HCT116 (cell line): ENCODE results near the gene TEAD3. TPM values are rescaled to one million over a fixed set of nuclear protein-coding genes. Genes with fewer than 3 reads are reported as not detected.

Source experiments
- ATAC-seq: fragments of 200-7000 bp; cut with Tn5 transposase; 2 replicates; pipeline ENCODE4 v1.9.1; 2020; ENCODE audit warnings: mild to moderate bottlenecking, moderate library complexity
- BruUV-seq: library from RNA; stranded (reverse); fragments of 400-500 nt; replicated peaks from 2 replicates; lab custom pipeline; 2021; lab: Mats Ljungman, UMichigan
- CTCF ChIA-PET: fragments of 300-600 bp; sonication (Branson Sonifier 250); formaldehyde crosslinking; loops from one replicate; lab custom pipeline; 2021; ENCODE audit warnings: antibody characterized with exemption; lab: Charles Lee
- POLR2A ChIA-PET: fragments of 300-600, 350-600 bp; sonication (Branson Sonifier 250); formaldehyde crosslinking; loops from one replicate; lab custom pipeline; 2021; ENCODE audit warnings: antibody characterized with exemption; lab: Charles Lee
- RAD21 ChIA-PET, 2 experiments: fragments of 300-600 bp; sonication (Branson Sonifier 250); formaldehyde crosslinking; loops; one replicate each; lab custom pipeline; 2023; ENCODE audit warnings: low total read pairs in 2 of 2; ENCODE audit not compliant: uncharacterized antibody in 2 of 2, unreplicated experiment in 2 of 2, low non-redundant PET in 1 of 2; lab: Charles Lee
- DNase-seq: peaks from one replicate; pipeline ENCODE4 v3.0.0-alpha.2; 2010; ENCODE audit warnings: low read depth, low spot score
- H2AFZ ChIP-seq: fragments of 200-600 bp; shearing (Covaris generic), sonication (generic); 2 replicates; pipeline ENCODE4 v1.6.1; 2017; ENCODE audit warnings: low read depth, mixed run types, mixed read lengths, antibody characterized with exemption, low read length; ENCODE audit not compliant: poor library complexity, severe bottlenecking
- H3K27ac ChIP-seq: 2 replicates; pipeline ENCODE4 v1.5.1; 2012; ENCODE audit warnings: low read depth, low read length
- H3K27me3 ChIP-seq: fragments of 200-600 bp; sonication (generic); 2 replicates; pipeline ENCODE4 v1.6.1; 2016; ENCODE audit warnings: mixed run types, low read length, mixed read lengths; ENCODE audit not compliant: insufficient read depth
- H3K36me3 ChIP-seq, 2 experiments: fragments of 200-500 bp in 1 of 2; fragments of 200-600 bp in 1 of 2; sonication (Bioruptor generic) in 1 of 2; sonication (generic) in 1 of 2; 2 replicates each; pipeline versions ENCODE4 v1.5.1 to v1.6.1; 2014 to 2016; ENCODE audit warnings: low read length in 2 of 2, inconsistent platforms in 1 of 2, mixed read lengths in 1 of 2, mixed run types in 1 of 2; ENCODE audit not compliant: insufficient read depth in 2 of 2, control insufficient read depth in 1 of 2
- H3K4me1 ChIP-seq, 2 experiments: fragments of 200-600 bp in 1 of 2; sonication (generic) in 1 of 2; 2 replicates each; pipeline versions ENCODE4 v1.5.1 to v1.6.1; 2012 to 2017; ENCODE audit warnings: low read length in 2 of 2, inconsistent platforms in 1 of 2, mild to moderate bottlenecking in 1 of 2, mixed read lengths in 1 of 2, mixed run types in 1 of 2, moderate library complexity in 1 of 2; ENCODE audit not compliant: insufficient read depth in 2 of 2, control insufficient read depth in 1 of 2
- H3K4me2 ChIP-seq: fragments of 200-600 bp; sonication (generic); 2 replicates; pipeline ENCODE4 v1.6.1; 2017; ENCODE audit warnings: mixed run types, low read length, mixed read lengths
- H3K4me3 ChIP-seq, 2 experiments: fragments of 200-600 bp in 1 of 2; sonication (generic) in 1 of 2; replicated peaks in 1 of 2; 2 replicates each; pipeline ENCODE4 v1.5.1; 2011 to 2016; ENCODE audit warnings: low read length in 2 of 2, control low read depth in 1 of 2, low read depth in 1 of 2, mild to moderate bottlenecking in 1 of 2, mixed read lengths in 1 of 2, mixed run types in 1 of 2
- H3K79me2 ChIP-seq: fragments of 200-600 bp; sonication (generic); 2 replicates; pipeline ENCODE4 v1.6.1; 2017; ENCODE audit warnings: mild to moderate bottlenecking, mixed run types, low read length, moderate library complexity, mixed read lengths; ENCODE audit not compliant: insufficient read depth
- H3K9ac ChIP-seq: fragments of 200-600 bp; sonication (generic); 2 replicates; pipeline ENCODE4 v1.6.1; 2016; ENCODE audit warnings: low read length, mixed read lengths
- H3K9me2 ChIP-seq: fragments of 200-600 bp; sonication (generic), shearing (Covaris generic); 2 replicates; pipeline ENCODE4 v1.6.1; 2017; ENCODE audit warnings: mixed run types, mild to moderate bottlenecking, moderate library complexity; ENCODE audit not compliant: insufficient read depth
- H3K9me3 ChIP-seq, 2 experiments: fragments of 200-500 bp in 1 of 2; fragments of 200-600 bp in 1 of 2; sonication (Bioruptor generic) in 1 of 2; sonication (generic) in 1 of 2; 2 replicates each; pipeline ENCODE4 v1.6.1; 2014 to 2017; ENCODE audit warnings: low read length in 2 of 2, mixed read lengths in 2 of 2, inconsistent platforms in 1 of 2, low read depth in 1 of 2, mild to moderate bottlenecking in 1 of 2, mixed run types in 1 of 2, moderate library complexity in 1 of 2; ENCODE audit not compliant: control insufficient read depth in 1 of 2, insufficient read depth in 1 of 2
- H4K20me1 ChIP-seq: fragments of 200-600 bp; sonication (generic), shearing (Covaris generic); 2 replicates; pipeline ENCODE4 v1.6.1; 2017; ENCODE audit warnings: mixed run types, mild to moderate bottlenecking, moderate library complexity; ENCODE audit not compliant: insufficient read depth
- ATF3 ChIP-seq: IDR thresholded peaks from 2 replicates; pipeline ENCODE4 v1.6.1; 2012
- CBX3 ChIP-seq: IDR thresholded peaks from 2 replicates; pipeline ENCODE4 v1.6.1; 2012; ENCODE audit warnings: low read depth
- CTCF ChIP-seq, 3 experiments: fragments of 200-600 bp in 1 of 3; sonication (generic) in 1 of 3; IDR thresholded peaks in 2 of 3; conservative IDR thresholded peaks in 1 of 3; 2 replicates each; pipeline ENCODE4 v1.5.1; 2012 to 2017; ENCODE audit warnings: low read depth in 2 of 3, low read length in 2 of 3, antibody characterized with exemption in 1 of 3, borderline replicate concordance in 1 of 3, control low read depth in 1 of 3, mild to moderate bottlenecking in 1 of 3, mixed read lengths in 1 of 3, mixed run types in 1 of 3, moderate library complexity in 1 of 3; ENCODE audit not compliant: insufficient read depth in 1 of 3
- EGR1 ChIP-seq: IDR thresholded peaks from 2 replicates; pipeline ENCODE4 v1.6.1; 2012; ENCODE audit warnings: low read depth
- ELF1 ChIP-seq: IDR thresholded peaks from 2 replicates; pipeline ENCODE4 v1.6.1; 2012; ENCODE audit warnings: low read depth, borderline replicate concordance
- EZH2 ChIP-seq: fragments of 200-600 bp; sonication (generic); IDR thresholded peaks from 2 replicates; pipeline ENCODE4 v1.6.1; 2017; ENCODE audit warnings: antibody characterized with exemption, mixed run types
- FOSL1 ChIP-seq: IDR thresholded peaks from 2 replicates; pipeline ENCODE4 v1.6.1; 2012; ENCODE audit warnings: low read depth
- JUND ChIP-seq: IDR thresholded peaks from 2 replicates; pipeline ENCODE4 v1.6.1; 2012
- POLR2A ChIP-seq: IDR thresholded peaks from 2 replicates; pipeline ENCODE4 v1.7.0; 2011; ENCODE audit warnings: borderline replicate concordance; ENCODE audit not compliant: insufficient read depth, insufficient read length; ENCODE audit errors: extremely low read depth
- SIN3A ChIP-seq: IDR thresholded peaks from 2 replicates; pipeline ENCODE4 v1.6.1; 2012; ENCODE audit warnings: low read depth
- ZBTB33 ChIP-seq: IDR thresholded peaks from 2 replicates; pipeline ENCODE4 v1.6.1; 2011; ENCODE audit warnings: mild to moderate bottlenecking, low read length, moderate library complexity; ENCODE audit not compliant: insufficient replicate concordance; ENCODE audit errors: extremely low read depth
- ZNF274 ChIP-seq: fragments of 200-500 bp; sonication (Bioruptor generic); IDR thresholded peaks from 2 replicates; pipeline ENCODE4 v1.6.1; 2014; ENCODE audit warnings: mild to moderate bottlenecking, low read depth, low read length, inconsistent platforms
- intact Hi-C: fragments of 100-400 bp; cut with micrococcal nuclease; formaldehyde crosslinking; loops from 2 replicates; pipeline ENCODE4 v1.10.0; 2022
- total RNA-seq: library from RNA; stranded (reverse); gene quantifications from one replicate; pipeline ENCODE4 v1.2.1, GENCODE V29; 2021; ENCODE audit not compliant: unreplicated experiment

TEAD3 gene
- total RNA-seq, 1 experiment from 2014 or later, result 21.8 TPM

GRCh38 chr6:35544769-35545361, 48.0 kb upstream of the TEAD3 start:
- ATAC-seq (no peak), DNase-seq (no peak)
- no peak overlapping the region for H3K4me2 ChIP-seq
- BruUV-seq, result no TSS peak
- peaks cover 0 to 3% of the 10 kb centered on the region in 2 experiments; a peak in 1 of 4 replicates for H3K4me1 ChIP-seq
- H3K9ac ChIP-seq, result no peak overlapping the region
- no peak overlapping the region for H3K4me3 ChIP-seq
- no peaks in the 10 kb centered on the region for H4K20me1 ChIP-seq
- CTCF ChIA-PET, result interaction anchor here (1.0 kb wide), 1 partner anchor 23 kb away, joined by 4 read pairs; no protein-coding TSS in a partner anchor
- H3K27ac ChIP-seq, result no peak overlapping the region
- intact Hi-C loops, result no loop called here
- no peaks in the 10 kb centered on the region for H3K9me2 ChIP-seq
- no peaks in the 10 kb centered on the region for H3K36me3 ChIP-seq
- no peak for TF ChIP-seq SIN3A
- no peak for TF ChIP-seq FOSL1
- TF ChIP-seq EZH2, result no peak
- TF ChIP-seq ATF3, result no peak
- TF ChIP-seq JUND, result no peak
- TF ChIP-seq, all 23 proteins: peak for 0
- H3K9me3 ChIP-seq, result 0 out of 4 replicates have a peak, but pooled peaks cover 0 to 3% of the 10 kb centered on the region in 2 experiments
- H2AFZ ChIP-seq, result no peak overlapping the region
- RAD21 ChIA-PET, result no interaction called here
- no peaks in the 10 kb centered on the region for H3K79me2 ChIP-seq
- POLR2A ChIA-PET, result no interaction called here
- no peaks in the 10 kb centered on the region for H3K27me3 ChIP-seq

GRCh38 chr6:35543459-35544193, 46.7 kb upstream of the TEAD3 start:
- no peaks in the 10 kb centered on the region for H3K27me3 ChIP-seq
- intact Hi-C loops, result no loop called here
- no peaks in the 10 kb centered on the region for H3K36me3 ChIP-seq
- no peak overlapping the region for H3K4me2 ChIP-seq
- H2AFZ ChIP-seq, result peak overlapping the region; percentile 86
- ChIA-PET CTCF (interaction anchor here (1.0 to 1.1 kb wide), 2 partner anchors 17 to 21 kb away, joined by 3 to 4 read pairs; no protein-coding TSS in a partner anchor), RAD21 (no interaction called here), POLR2A (interaction anchor here (0.7 kb wide), 2 partner anchors 56 to 267 kb away, joined by 3 read pairs; no protein-coding TSS in a partner anchor)
- no peak overlapping the region for H3K4me3 ChIP-seq
- BruUV-seq, result no TSS peak
- no peak overlapping the region for H3K9ac ChIP-seq
- H3K9me3 ChIP-seq, result no peaks in the 10 kb centered on the region
- ATAC-seq, result no peak
- no peak for DNase-seq
- no peak overlapping the region for H3K27ac ChIP-seq
- no peaks in the 10 kb centered on the region for H3K9me2 ChIP-seq
- peaks cover 0 to 3% of the 10 kb centered on the region in 2 experiments; a peak in 1 of 4 replicates for H3K4me1 ChIP-seq
- TF ChIP-seq ZBTB33, result no peak
- TF ChIP-seq CBX3, result no peak
- no peak for TF ChIP-seq POLR2A
- no peak for TF ChIP-seq EGR1
- no peak for TF ChIP-seq ELF1
- no peak for TF ChIP-seq CTCF (IDR thresholded peaks at IDR 0.05 in 2 of 3, conservative IDR thresholded peaks at IDR 0.05 in 1 of 3; ENCODE audit: borderline replicate concordance in 1 of 3, insufficient read depth in 1 of 3, low read depth in 2 of 3, low read length in 2 of 3)
- no peak for TF ChIP-seq FOSL1
- TF ChIP-seq SIN3A, result no peak
- TF ChIP-seq ZNF274, result no peak
- H3K79me2 ChIP-seq, result no peaks in the 10 kb centered on the region
- H4K20me1 ChIP-seq, result no peaks in the 10 kb centered on the region
